Hepatocyte (in vitro differentiated cells): ENCODE measurements around the gene ERH.

Source experiments
- EZH2 ChIP-seq: fragments of 200-600 bp; sonication (generic); IDR thresholded peaks from 2 replicates; pipeline ENCODE4 v1.6.1; 2016; ENCODE audit warnings: antibody characterized with exemption, mild to moderate bottlenecking, borderline replicate concordance
- TF ChIP-seq, protein P1 (sequence below): fragments of 200-600 bp; sonication (generic); IDR thresholded peaks from 2 replicates; pipeline ENCODE4 v1.5.1; 2016; ENCODE audit warnings: antibody characterized with exemption, mild to moderate bottlenecking; ENCODE audit not compliant: poor library complexity

GRCh38 chr14:69428289-69428998, 30.3 kb upstream of the ERH start:
- TF ChIP-seq, protein P1, sequence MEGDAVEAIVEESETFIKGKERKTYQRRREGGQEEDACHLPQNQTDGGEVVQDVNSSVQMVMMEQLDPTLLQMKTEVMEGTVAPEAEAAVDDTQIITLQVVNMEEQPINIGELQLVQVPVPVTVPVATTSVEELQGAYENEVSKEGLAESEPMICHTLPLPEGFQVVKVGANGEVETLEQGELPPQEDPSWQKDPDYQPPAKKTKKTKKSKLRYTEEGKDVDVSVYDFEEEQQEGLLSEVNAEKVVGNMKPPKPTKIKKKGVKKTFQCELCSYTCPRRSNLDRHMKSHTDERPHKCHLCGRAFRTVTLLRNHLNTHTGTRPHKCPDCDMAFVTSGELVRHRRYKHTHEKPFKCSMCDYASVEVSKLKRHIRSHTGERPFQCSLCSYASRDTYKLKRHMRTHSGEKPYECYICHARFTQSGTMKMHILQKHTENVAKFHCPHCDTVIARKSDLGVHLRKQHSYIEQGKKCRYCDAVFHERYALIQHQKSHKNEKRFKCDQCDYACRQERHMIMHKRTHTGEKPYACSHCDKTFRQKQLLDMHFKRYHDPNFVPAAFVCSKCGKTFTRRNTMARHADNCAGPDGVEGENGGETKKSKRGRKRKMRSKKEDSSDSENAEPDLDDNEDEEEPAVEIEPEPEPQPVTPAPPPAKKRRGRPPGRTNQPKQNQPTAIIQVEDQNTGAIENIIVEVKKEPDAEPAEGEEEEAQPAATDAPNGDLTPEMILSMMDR, result no peak
- TF ChIP-seq EZH2, result no peak
